Measurements from ENCODE around the gene KCNQ1OT1.

The KCNQ1OT1 gene

DNA sequence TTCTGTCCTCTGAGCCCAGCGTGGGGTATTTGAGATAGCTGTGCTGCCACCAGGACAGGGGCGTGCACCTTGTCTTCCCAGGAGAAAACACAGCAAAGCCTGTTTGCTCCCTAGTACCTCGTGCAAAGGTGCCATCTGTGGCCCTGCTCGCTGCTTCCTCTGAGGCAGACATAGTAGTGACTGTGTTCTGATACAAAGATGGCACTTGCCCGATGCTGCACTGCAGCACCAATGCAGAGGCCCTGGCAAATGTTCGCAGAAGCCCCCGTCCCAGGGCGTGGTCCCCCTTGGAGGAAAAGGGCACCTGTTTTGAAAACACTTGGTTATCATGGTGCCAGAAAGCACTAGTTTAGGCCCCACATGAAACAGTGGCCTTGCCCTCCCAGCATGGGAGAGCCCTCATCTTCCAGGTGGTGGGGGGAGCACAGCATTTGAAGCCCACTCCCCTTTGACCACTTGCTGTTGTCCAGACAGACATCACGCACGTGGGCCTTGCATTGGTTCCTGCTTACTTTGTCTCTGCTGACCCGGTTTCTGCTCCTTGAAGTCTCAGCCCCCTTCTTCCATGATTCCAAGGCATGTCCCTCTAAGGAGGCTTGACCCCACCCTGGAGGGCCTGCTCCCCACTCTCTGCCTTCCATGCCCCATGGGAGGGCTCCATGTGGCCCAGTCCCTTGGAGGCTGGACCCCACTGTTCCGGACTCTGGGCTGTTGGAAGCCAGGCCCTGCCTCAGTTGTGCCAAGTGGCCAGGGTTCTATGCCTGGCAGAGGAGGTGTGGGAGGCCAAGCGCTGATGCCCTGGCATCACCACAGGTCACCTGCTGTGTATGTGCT is 109.4 kb downstream of the KCNQ1OT1 start:
- no peak overlapping the region for H2AFZ ChIP-seq (ENCODE audit: low read depth, low read length)
- peaks cover 34 to 36% of the 10 kb centered on the region in 2 experiments for H3K27me3 ChIP-seq (ENCODE audit: control insufficient read depth in 1 of 2, insufficient read depth in 1 of 2, low read length in 2 of 2)
- H3K4me1 ChIP-seq (ENCODE audit: control insufficient read depth, insufficient read depth, low read depth, low read length), result peaks cover 14% of the 10 kb centered on the region
- H2BK5ac ChIP-seq (ENCODE audit: low read depth, low read length, poor library complexity, severe bottlenecking), result no peak overlapping the region
- DNase-seq, result no peak
- no peak overlapping the region for H2BK15ac ChIP-seq (ENCODE audit: low read depth, poor library complexity, severe bottlenecking)
- no peak overlapping the region for H3K27ac ChIP-seq (ENCODE audit: low read length, poor library complexity, severe bottlenecking)
- no peak overlapping the region for H2BK12ac ChIP-seq (ENCODE audit: low read length in 2 of 2)
- no peak overlapping the region for H3K14ac ChIP-seq (ENCODE audit: low read length in 2 of 2)
- WGBS, result 86% methylated on average over 13 of the region's 13 CpGs
- no peak overlapping the region for H4K8ac ChIP-seq (ENCODE audit: low read length)
- H3K4me3 ChIP-seq (ENCODE audit: insufficient read depth in 1 of 2, low read depth in 1 of 2, low read length in 2 of 2), result no peak overlapping the region
- H3K36me3 ChIP-seq (ENCODE audit: control insufficient read depth in 1 of 2, insufficient read depth in 2 of 2, low read depth in 1 of 2, low read length in 2 of 2), result no peaks in the 10 kb centered on the region
- no peak overlapping the region for H4K91ac ChIP-seq (ENCODE audit: low read length)
- H3K23ac ChIP-seq (ENCODE audit: low read length in 2 of 2), result no peak overlapping the region
- H3K9ac ChIP-seq (ENCODE audit: low read length), result no peak overlapping the region
- H3K4me2 ChIP-seq (ENCODE audit: low read length, poor library complexity, severe bottlenecking), result no peak overlapping the region
- H2AK5ac ChIP-seq (ENCODE audit: low read length, severe bottlenecking), result no peak overlapping the region
- H3K9me3 ChIP-seq (ENCODE audit: control insufficient read depth, low read length), result peaks cover 26% of the 10 kb centered on the region
- H3K4ac ChIP-seq (ENCODE audit: low read depth in 1 of 2, low read length in 2 of 2), result no peak overlapping the region
- no peak overlapping the region for H2BK120ac ChIP-seq (ENCODE audit: low read depth, low read length)
- no peaks in the 10 kb centered on the region for H3K79me1 ChIP-seq (replicated peaks; ENCODE audit: low read length, poor library complexity, severe bottlenecking)
- H3K18ac ChIP-seq (ENCODE audit: low read depth in 1 of 2, low read length in 2 of 2), result no peak overlapping the region

GRCh38 chr11:2589538-2589934 is 110.3 kb downstream of the KCNQ1OT1 start:
- H4K8ac ChIP-seq (ENCODE audit: low read length), result no peak overlapping the region
- H3K4ac ChIP-seq (ENCODE audit: low read depth in 1 of 2, low read length in 2 of 2), result no peak overlapping the region
- no peak overlapping the region for H2AK5ac ChIP-seq (ENCODE audit: low read length, severe bottlenecking)
- H3K14ac ChIP-seq (ENCODE audit: low read length in 2 of 2), result no peak overlapping the region
- no peak overlapping the region for H2BK12ac ChIP-seq (ENCODE audit: low read length in 2 of 2)
- peaks cover 14% of the 10 kb centered on the region for H3K4me1 ChIP-seq (ENCODE audit: control insufficient read depth, insufficient read depth, low read depth, low read length)
- WGBS, result 85% methylated on average over 12 of the region's 12 CpGs
- no peak overlapping the region for H2BK120ac ChIP-seq (ENCODE audit: low read depth, low read length)
- H3K9me3 ChIP-seq (ENCODE audit: control insufficient read depth, low read length), result peaks cover 18% of the 10 kb centered on the region
- no peak overlapping the region for H2BK5ac ChIP-seq (ENCODE audit: low read depth, low read length, poor library complexity, severe bottlenecking)
- H3K79me1 ChIP-seq (replicated peaks; ENCODE audit: low read length, poor library complexity, severe bottlenecking), result no peaks in the 10 kb centered on the region
- no peak overlapping the region for H3K23ac ChIP-seq (ENCODE audit: low read length in 2 of 2)
- peaks cover 35 to 38% of the 10 kb centered on the region in 2 experiments for H3K27me3 ChIP-seq (ENCODE audit: control insufficient read depth in 1 of 2, insufficient read depth in 1 of 2, low read length in 2 of 2)
- no peak overlapping the region for H3K4me3 ChIP-seq (ENCODE audit: insufficient read depth in 1 of 2, low read depth in 1 of 2, low read length in 2 of 2)
- no peaks in the 10 kb centered on the region for H3K36me3 ChIP-seq (ENCODE audit: control insufficient read depth in 1 of 2, insufficient read depth in 2 of 2, low read depth in 1 of 2, low read length in 2 of 2)
- H3K4me2 ChIP-seq (ENCODE audit: low read length, poor library complexity, severe bottlenecking), result no peak overlapping the region
- H3K18ac ChIP-seq (ENCODE audit: low read depth in 1 of 2, low read length in 2 of 2), result no peak overlapping the region
- no peak overlapping the region for H2AFZ ChIP-seq (ENCODE audit: low read depth, low read length)
- H3K27ac ChIP-seq (ENCODE audit: low read length, poor library complexity, severe bottlenecking), result no peak overlapping the region
- no peak overlapping the region for H4K91ac ChIP-seq (ENCODE audit: low read length)
- H2BK15ac ChIP-seq (ENCODE audit: low read depth, poor library complexity, severe bottlenecking), result no peak overlapping the region
- DNase-seq, result no peak
- no peak overlapping the region for H3K9ac ChIP-seq (ENCODE audit: low read length)

DNA sequence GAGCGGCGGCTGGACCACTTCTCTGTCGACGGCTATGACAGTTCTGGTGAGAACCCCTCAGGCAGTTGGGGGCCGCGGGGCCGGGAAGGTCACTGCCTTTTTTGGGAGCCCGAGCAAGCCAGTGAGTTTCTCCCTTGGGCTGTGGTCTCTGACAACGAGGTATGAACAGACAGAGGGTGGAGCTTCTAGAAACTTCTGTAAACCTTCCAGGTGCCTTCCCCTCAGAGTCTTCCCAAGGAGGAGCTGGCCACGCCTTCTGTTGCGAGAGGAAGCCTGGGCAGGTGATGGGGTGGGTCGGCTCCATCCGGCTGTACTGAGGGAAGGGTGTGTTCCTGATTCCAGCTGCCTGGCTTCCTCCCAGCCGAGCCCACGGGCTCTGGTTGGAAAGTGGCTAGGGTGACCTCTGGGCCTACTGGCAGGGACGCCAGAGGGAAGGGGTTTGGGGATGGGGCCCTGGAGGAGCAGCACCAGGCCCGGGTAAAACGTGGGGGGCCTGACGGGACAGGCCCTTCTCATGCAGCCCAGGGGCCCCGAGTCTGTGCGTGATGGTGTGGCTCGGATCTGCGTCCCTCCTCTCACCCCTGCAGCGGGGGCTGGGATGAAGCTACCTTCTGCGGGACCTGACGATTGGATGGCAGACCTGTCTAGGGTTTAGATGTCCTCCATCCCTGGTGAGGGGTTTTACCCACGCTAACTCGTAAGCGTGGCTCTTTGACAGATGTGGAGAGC is 110.8 kb downstream of the KCNQ1OT1 start:
- Histone ChIP-seq H3K4me2 (ENCODE audit: low read length, poor library complexity, severe bottlenecking) (no peak overlapping the region), H3K23ac (ENCODE audit: low read length in 2 of 2) (no peak overlapping the region), H4K91ac (ENCODE audit: low read length) (no peak overlapping the region), H3K18ac (ENCODE audit: low read depth in 1 of 2, low read length in 2 of 2) (no peak overlapping the region), H3K9ac (ENCODE audit: low read length) (no peak overlapping the region), H4K8ac (ENCODE audit: low read length) (no peak overlapping the region), H3K27ac (ENCODE audit: low read length, poor library complexity, severe bottlenecking) (no peak overlapping the region), H2BK5ac (ENCODE audit: low read depth, low read length, poor library complexity, severe bottlenecking) (no peak overlapping the region), H3K27me3 (ENCODE audit: control insufficient read depth in 1 of 2, insufficient read depth in 1 of 2, low read length in 2 of 2) (peaks cover 35 to 38% of the 10 kb centered on the region in 2 experiments), H3K4me3 (ENCODE audit: insufficient read depth in 1 of 2, low read depth in 1 of 2, low read length in 2 of 2) (no peak overlapping the region), H3K14ac (ENCODE audit: low read length in 2 of 2) (no peak overlapping the region), H3K4ac (ENCODE audit: low read depth in 1 of 2, low read length in 2 of 2) (no peak overlapping the region), H2BK15ac (ENCODE audit: low read depth, poor library complexity, severe bottlenecking) (no peak overlapping the region), H2BK120ac (ENCODE audit: low read depth, low read length) (no peak overlapping the region), H3K9me3 (ENCODE audit: control insufficient read depth, low read length) (peaks cover 12% of the 10 kb centered on the region), H3K36me3 (ENCODE audit: control insufficient read depth in 1 of 2, insufficient read depth in 2 of 2, low read depth in 1 of 2, low read length in 2 of 2) (no peaks in the 10 kb centered on the region), H3K79me1 (replicated peaks; ENCODE audit: low read length, poor library complexity, severe bottlenecking) (no peaks in the 10 kb centered on the region), H2AFZ (ENCODE audit: low read depth, low read length) (no peak overlapping the region), H2BK12ac (ENCODE audit: low read length in 2 of 2) (no peak overlapping the region), H3K4me1 (ENCODE audit: control insufficient read depth, insufficient read depth, low read depth, low read length) (peaks cover 14% of the 10 kb centered on the region), H2AK5ac (ENCODE audit: low read length, severe bottlenecking) (no peak overlapping the region)
- WGBS, result 94% methylated on average over 29 of the region's 29 CpGs
- DNase-seq, result no peak

DNA sequence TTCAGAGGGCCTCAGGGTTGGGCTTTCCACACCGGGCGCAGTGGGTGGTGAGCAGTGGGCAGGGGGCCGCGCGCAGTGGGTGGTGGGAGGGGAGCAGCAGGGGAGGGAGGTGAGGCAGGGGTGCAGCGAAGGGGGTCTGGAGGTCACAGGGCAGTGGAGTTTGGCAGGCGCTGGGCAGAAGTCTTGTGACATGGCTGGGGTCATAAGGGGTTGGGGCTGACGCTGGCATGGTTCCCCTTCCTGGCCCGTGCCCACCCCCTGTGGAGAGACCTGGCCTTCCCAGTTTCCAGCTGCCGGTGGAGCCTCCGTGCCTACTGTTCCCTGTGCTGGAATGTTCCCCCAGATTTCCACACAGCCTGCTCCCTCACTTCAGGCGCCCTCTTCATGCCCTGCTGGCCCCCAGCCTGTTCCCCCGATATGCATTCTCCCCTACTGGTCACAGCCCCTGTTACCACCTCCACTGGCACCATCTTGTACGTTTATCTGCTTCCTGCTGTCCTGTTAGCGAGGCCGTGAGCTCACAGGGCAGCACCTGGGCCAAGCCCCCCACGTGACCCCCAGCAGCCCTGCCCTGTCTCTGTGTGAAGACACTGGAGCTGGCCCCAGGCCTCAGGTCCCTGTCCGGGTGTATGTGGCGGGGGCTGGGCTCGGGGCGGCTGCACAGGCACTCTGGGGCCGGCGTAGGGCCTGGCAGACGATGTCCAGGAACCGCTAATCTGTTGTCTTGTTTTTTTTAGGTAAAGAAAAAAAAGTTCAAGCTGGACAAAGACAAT is 111.6 kb downstream of the KCNQ1OT1 start:
- Histone ChIP-seq H3K27ac (ENCODE audit: low read length, poor library complexity, severe bottlenecking) (no peak overlapping the region), H2BK15ac (ENCODE audit: low read depth, poor library complexity, severe bottlenecking) (no peak overlapping the region), H3K36me3 (ENCODE audit: control insufficient read depth in 1 of 2, insufficient read depth in 2 of 2, low read depth in 1 of 2, low read length in 2 of 2) (no peaks in the 10 kb centered on the region), H3K4me2 (ENCODE audit: low read length, poor library complexity, severe bottlenecking) (no peak overlapping the region), H2BK5ac (ENCODE audit: low read depth, low read length, poor library complexity, severe bottlenecking) (no peak overlapping the region), H3K9me3 (ENCODE audit: control insufficient read depth, low read length) (peaks cover 4% of the 10 kb centered on the region), H4K8ac (ENCODE audit: low read length) (no peak overlapping the region), H3K9ac (ENCODE audit: low read length) (no peak overlapping the region), H3K4me3 (ENCODE audit: insufficient read depth in 1 of 2, low read depth in 1 of 2, low read length in 2 of 2) (no peak overlapping the region), H3K23ac (ENCODE audit: low read length in 2 of 2) (no peak overlapping the region), H3K18ac (ENCODE audit: low read depth in 1 of 2, low read length in 2 of 2) (no peak overlapping the region), H3K4me1 (ENCODE audit: control insufficient read depth, insufficient read depth, low read depth, low read length) (peaks cover 16% of the 10 kb centered on the region), H3K14ac (ENCODE audit: low read length in 2 of 2) (no peak overlapping the region), H4K91ac (ENCODE audit: low read length) (no peak overlapping the region), H3K27me3 (ENCODE audit: control insufficient read depth in 1 of 2, insufficient read depth in 1 of 2, low read length in 2 of 2) (peaks cover 31 to 33% of the 10 kb centered on the region in 2 experiments), H3K4ac (ENCODE audit: low read depth in 1 of 2, low read length in 2 of 2) (no peak overlapping the region), H2AK5ac (ENCODE audit: low read length, severe bottlenecking) (no peak overlapping the region), H2BK12ac (ENCODE audit: low read length in 2 of 2) (no peak overlapping the region), H2AFZ (ENCODE audit: low read depth, low read length) (no peak overlapping the region), H2BK120ac (ENCODE audit: low read depth, low read length) (no peak overlapping the region), H3K79me1 (replicated peaks; ENCODE audit: low read length, poor library complexity, severe bottlenecking) (no peaks in the 10 kb centered on the region)
- DNase-seq, result no peak
- 88% methylated on average over 23 of the region's 25 CpGs for WGBS

Measured in mesenchymal stem cell (in vitro differentiated cells and primary cell).